Stimulated activated CD4-positive, alpha-beta T cell treated with anti-CD3 and anti-CD28 coated beads, TNF-alpha, amount 100 ng/mL, for 48 hours (primary cell): ENCODE data around the gene SPNS1.
"Not testable (repeated sequence)": the region's sequence is repeated elsewhere in the genome, so short reads cannot be mapped to it uniquely, and the experiment has no call there.

Source experiments
- DNase-seq, 3 donors: peaks; one replicate each; pipeline ENCODE4 v3.0.0-alpha.2; 2020; ENCODE audit warnings: low read depth in 3 of 3

Gene SPNS1

DNA sequence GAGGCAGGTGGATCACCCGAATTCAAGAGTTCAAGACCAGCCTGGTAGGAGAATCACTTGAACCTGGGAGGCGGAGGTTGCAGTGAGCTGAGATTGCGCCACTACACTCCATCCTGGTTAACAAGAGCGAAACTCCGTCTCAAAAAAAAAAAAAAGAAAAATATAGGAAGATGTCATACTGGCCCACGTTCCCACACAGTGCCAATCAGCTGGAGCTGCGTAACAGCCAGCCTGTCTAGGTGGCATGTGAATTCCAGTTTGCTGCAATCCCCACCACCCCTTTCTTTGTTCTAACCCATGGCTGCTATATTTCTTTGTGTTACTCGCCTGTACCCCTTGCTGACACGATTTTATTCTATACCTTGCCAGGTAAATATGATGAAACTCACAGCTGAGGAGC is 16.4 kb upstream of the SPNS1 start:
- no peak for DNase-seq

GRCh38 chr16:28958836-28959235 is 15.7 kb upstream of the SPNS1 start:
- DNase-seq, result no peak

- DNase-seq, result no peak
Measured at GRCh38 chr16:28964072-28964471, 10.5 kb upstream of the SPNS1 start.

GRCh38 chr16:28964496-28964895 is 10.1 kb upstream of the SPNS1 start:
- no peak for DNase-seq

DNA sequence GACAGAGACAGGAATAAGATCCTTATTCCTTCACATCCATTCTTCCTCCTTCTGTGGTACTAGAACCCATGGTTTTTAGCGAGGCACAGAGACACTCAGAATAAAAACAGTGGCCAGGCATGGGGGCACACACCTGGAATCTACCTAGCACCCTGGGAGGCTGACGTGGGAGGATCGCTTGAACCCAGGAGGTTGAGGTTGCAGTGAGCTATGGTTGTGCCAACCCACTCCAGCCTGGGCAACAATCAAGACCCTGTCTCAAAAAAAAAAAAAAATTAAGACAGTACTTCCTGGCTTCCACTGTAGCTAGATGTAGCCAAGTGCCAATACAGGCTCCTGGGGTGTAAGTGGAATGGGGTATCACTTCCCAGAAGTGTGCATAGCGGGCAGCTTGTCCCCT is 7.4 kb upstream of the SPNS1 start:
- DNase-seq, result no peak

- DNase-seq, result not testable (repeated sequence)
Measured at GRCh38 chr16:28969696-28970095, 4.9 kb upstream of the SPNS1 start.

- DNase-seq, result no peak
Measured at GRCh38 chr16:28974007-28974436, 556 bp upstream of the SPNS1 start.

GRCh38 chr16:28975158-28975599 is 601 bp downstream of the SPNS1 start:
- no peak for DNase-seq

- no peak for DNase-seq
Measured at GRCh38 chr16:28977703-28978662, 3.4 kb downstream of the SPNS1 start.

DNA sequence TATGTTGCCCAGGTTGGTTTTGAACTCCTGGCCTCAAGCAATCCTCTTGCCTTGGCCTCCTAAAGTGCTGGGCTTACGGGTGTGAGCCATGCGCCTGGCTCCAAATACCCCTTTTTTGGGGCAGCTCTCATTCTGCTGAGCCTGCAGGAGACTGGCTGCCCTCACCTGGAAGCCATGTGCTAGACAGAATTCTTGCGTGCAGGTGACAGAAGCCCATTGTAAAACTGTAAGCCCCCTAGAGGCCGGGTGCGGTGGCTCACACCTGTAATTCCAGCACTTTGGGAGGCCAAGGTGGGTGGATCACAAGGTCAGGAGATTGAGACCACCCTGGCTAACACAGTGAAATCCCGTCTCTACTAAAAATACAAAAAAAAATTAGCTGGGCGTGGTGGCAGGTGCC is 5.8 kb downstream of the SPNS1 start:
- DNase-seq, result not testable (repeated sequence)

GRCh38 chr16:28980929-28981328 is 6.4 kb downstream of the SPNS1 start:
- no peak for DNase-seq

DNA sequence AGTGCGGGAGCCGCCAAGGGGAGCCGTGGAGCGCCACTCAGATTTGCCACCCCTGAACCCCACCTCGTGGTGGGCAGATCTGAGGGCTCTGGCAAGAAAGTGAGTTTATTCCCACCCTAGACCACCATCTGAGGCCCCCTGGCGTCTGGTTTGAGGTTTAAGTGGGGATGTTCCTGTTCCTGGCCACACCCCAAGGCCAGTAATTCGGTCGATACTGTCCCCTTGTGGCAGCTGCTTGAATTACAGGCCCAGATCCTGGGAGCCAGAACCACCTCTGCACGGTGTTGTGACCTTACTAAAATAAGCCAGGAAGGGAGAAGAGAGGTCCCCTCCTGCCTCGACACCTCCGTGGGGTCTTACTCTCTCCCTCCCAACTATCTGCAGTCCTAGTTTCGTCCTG is 6.9 kb downstream of the SPNS1 start:
- DNase-seq, result peak in 1 of 3 donors; percentile 49

DNA sequence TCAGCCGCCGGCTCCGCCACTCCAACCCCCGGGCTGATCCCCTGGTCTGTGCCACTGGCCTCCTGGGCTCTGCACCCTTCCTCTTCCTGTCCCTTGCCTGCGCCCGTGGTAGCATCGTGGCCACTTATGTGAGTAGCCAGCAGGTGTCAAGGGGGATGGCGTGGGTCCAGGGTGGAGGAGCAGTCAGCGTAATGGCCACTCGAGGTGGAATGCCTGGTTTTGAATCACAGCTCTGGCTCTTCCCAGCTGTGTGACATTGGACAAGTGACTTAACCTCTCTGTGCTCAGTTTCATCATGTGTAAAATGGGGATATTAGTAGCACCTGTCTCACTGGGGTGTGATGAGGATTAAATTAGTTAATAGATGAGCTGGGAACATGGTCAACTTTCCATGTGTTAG is 7.8 kb downstream of the SPNS1 start:
- no peak for DNase-seq

- DNase-seq, result no peak
Measured at GRCh38 chr16:28982949-28983348, 8.4 kb downstream of the SPNS1 start.

DNA sequence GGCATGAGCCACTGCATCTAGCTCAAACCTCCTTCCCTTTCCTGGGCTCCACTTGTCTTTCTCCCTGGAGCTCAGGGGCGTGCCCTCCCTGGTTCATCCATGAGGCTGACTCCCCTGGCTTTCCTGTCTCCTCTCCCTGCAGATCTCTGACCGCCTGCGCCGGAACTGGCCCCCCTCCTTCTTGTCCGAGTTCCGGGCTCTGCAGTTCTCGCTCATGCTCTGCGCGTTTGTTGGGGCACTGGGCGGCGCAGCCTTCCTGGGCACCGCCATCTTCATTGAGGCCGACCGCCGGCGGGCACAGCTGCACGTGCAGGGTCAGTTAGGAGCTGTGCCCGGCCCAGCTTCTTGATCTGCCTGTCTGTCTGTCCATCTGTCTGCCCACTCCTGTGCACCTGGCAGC is 9.1 kb downstream of the SPNS1 start:
- no peak for DNase-seq

DNA sequence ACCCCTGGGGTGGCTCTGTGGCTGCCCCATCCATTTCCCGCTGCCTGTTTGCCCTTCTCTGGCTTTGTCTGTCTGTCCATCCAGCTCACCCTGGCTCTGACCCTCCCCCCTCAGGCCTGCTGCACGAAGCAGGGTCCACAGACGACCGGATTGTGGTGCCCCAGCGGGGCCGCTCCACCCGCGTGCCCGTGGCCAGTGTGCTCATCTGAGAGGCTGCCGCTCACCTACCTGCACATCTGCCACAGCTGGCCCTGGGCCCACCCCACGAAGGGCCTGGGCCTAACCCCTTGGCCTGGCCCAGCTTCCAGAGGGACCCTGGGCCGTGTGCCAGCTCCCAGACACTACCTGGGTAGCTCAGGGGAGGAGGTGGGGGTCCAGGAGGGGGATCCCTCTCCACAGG is 9.5 kb downstream of the SPNS1 start:
- no peak for DNase-seq

- DNase-seq, result peak in 1 of 3 donors; percentile 71
Measured at GRCh38 chr16:28984619-28985135, 10.1 kb downstream of the SPNS1 start, which contains the start of gene LAT. Gene LAT, plus strand, starts transcription at chr16:28985052. Its CDS starts 366 bp downstream, at chr16:28985418.

GRCh38 chr16:28985211-28986041 is 10.8 kb downstream of the SPNS1 start:
- DNase-seq, result no peak

GRCh38 chr16:28986046-28986445 is 11.5 kb downstream of the SPNS1 start:
- no peak for DNase-seq

GRCh38 chr16:28986492-28986891 is 11.9 kb downstream of the SPNS1 start:
- DNase-seq, result no peak

GRCh38 chr16:28987170-28987853 is 12.7 kb downstream of the SPNS1 start:
- no peak for DNase-seq

DNA sequence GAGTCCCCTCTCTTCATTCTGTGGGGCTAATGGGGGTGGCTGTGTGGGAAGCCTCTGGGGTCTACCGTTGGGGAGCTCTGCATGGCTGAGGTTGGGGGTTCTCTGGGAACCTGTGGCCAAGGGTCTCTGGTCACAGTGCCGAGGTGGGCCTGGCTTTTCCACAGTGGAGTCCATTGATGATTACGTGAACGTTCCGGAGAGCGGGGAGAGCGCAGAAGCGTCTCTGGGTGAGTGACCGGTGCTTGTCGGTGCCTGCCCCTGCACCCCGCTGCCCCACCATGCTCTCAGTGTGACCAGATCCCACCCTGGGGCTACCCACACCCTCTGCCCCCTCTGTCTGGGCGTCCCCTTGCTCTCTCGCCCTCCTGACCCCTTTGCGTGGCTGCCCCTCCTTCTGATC is 14.8 kb downstream of the SPNS1 start:
- DNase-seq, result no peak
